Vagina (tissue), 2 donors: ENCODE data around the gene FZR1. TPM values are rescaled to one million over a fixed set of nuclear protein-coding genes. Genes with fewer than 3 reads are reported as not detected.

Experiments
- DNase-seq, 2 donors: peaks; one replicate each; pipeline ENCODE4 v3.0.0-alpha.2; 2017; ENCODE audit errors: extremely low spot score in 2 of 2
- H3K27ac ChIP-seq: fragments of 200-600 bp; sonication (generic); one replicate; pipeline ENCODE4 v1.5.1; 2019
- H3K27me3 ChIP-seq: fragments of 200-600 bp; sonication (generic); one replicate; pipeline ENCODE4 v1.5.1; 2019
- H3K36me3 ChIP-seq, 2 donors: fragments of 200-600 bp; sonication (generic); one replicate each; pipeline ENCODE4 v1.5.1; 2017 to 2019
- H3K4me1 ChIP-seq: fragments of 200-600 bp; sonication (generic); one replicate; pipeline ENCODE4 v1.5.1; 2019
- H3K4me3 ChIP-seq, 2 donors: fragments of 200-600 bp; sonication (generic); 1 replicate in 1 of 2; 2 replicates in 1 of 2; pipeline ENCODE4 v1.5.1; 2016 to 2019
- H3K9me3 ChIP-seq: fragments of 200-600 bp; sonication (generic); one replicate; pipeline ENCODE4 v1.5.1; 2019
- CTCF ChIP-seq, 3 experiments: fragments of 450-650 bp in 2 of 3; fragments of 200-600 bp in 1 of 3; sonication (generic) in 1 of 3; IDR thresholded peaks; one replicate each; pipeline ENCODE4 v1.5.1; 2017 to 2019; ENCODE audit warnings: antibody characterized with exemption in 3 of 3, mild to moderate bottlenecking in 2 of 3, moderate library complexity in 2 of 3
- POLR2A ChIP-seq, 2 donors: fragments of 450-650 bp; IDR thresholded peaks; one replicate each; pipeline ENCODE4 v1.6.1; 2017; ENCODE audit warnings: antibody characterized with exemption in 2 of 2, mild to moderate bottlenecking in 2 of 2, moderate library complexity in 2 of 2
- POLR2AphosphoS5 ChIP-seq, 2 donors: sonication (generic); formaldehyde crosslinking; IDR thresholded peaks; one replicate each; pipeline ENCODE4 v1.9.0; 2017; ENCODE audit warnings: antibody characterized with exemption in 2 of 2, mild to moderate bottlenecking in 2 of 2, low read depth in 1 of 2; ENCODE audit not compliant: insufficient read depth in 1 of 2
- intact Hi-C: fragments of 100-400 bp; cut with DNase I; formaldehyde crosslinking; loops from one replicate; pipeline ENCODE4 v1.15.1; 2023
- total RNA-seq: library from RNA; depleted of rRNA; stranded (reverse); fragments of >200 nt; gene quantifications from one replicate; pipeline ENCODE4 v1.2.3, GENCODE V29; 2016

Gene FZR1
- total RNA-seq, 1 donor from 2014 or later, result 29.2 TPM

DNA sequence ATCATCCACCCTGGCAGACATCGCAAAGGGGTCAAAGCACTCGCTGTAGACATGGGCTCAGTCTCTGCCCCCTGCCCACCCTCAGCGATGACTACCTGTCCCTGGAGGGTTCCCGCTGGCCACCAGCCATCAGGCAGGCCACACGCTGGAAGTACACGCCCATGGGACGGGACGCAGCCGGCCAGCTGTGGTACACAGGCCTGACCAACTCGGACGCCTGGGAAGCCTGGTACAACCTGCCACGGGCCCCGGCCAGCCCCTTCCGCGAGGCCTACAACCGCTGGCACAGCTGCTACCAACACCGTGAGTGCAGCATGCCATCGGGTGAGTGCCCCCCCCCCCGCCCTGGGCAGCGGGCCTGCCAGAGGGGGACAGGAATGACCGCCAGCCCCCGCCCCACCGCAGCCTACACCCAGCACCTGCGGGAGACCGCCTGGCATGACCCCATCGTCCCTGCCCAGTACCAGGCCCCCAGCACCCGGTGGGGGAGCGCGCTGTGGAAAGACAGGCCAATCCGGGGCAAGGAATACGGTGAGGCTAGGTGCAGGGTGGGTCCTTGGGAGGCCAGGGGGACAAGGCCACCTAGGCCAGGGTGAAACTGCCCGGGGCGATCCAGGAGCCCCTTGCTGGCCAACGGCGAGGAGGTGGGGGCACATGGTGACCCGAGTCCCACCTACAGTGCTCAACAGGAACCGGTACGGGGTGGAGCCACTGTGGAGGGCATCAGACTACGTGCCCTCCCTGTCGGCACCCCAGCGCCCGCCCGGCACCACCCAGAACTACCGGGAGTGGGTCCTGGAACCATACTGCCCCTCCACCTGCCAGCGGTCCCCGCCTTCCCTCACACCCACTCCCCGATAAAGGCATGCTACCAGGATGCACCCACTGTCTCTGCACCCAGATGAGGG is 37.3 kb downstream of the FZR1 start:
- Histone ChIP-seq H3K9me3 (no peaks in the 10 kb centered on the region), H3K27ac (no peak overlapping the region), H3K4me1 (no peaks in the 10 kb centered on the region), H3K4me3 (no peak overlapping the region), H3K36me3 (peaks cover 0 to 7% of the 10 kb centered on the region in 2 donors), H3K27me3 (no peaks in the 10 kb centered on the region)
- no peak for DNase-seq
- intact Hi-C loops, result loop anchor here (2.0 to 10.0 kb wide), 2 partner anchors 75 to 161 kb away; partner anchors contain the start of genes PIP5K1C and TJP3
- TF ChIP-seq CTCF (IDR thresholded peaks at IDR 0.05) (no peak), POLR2AphosphoS5 (IDR thresholded peaks at IDR 0.05; ENCODE audit: insufficient read depth in 1 of 2, low read depth in 1 of 2) (no peak), POLR2A (IDR thresholded peaks at IDR 0.05) (no peak)

DNA sequence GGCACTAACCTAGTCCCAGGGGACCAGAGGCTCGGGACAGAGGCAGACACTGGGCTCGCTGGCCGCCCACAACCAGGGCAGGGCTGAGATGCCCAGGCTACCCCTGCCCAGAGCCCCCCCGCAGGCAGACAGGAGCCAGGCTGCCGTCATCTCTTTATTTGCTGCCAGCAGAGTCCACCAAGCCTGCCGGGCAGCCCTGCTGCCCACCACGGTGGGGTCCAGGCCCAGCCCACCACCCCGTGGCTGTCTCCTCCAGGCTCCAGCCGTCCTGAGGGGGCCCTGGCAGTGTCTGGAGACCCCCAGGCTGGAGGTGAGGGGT is 37.9 kb downstream of the FZR1 start:
- TF ChIP-seq CTCF (IDR thresholded peaks at IDR 0.05) (no peak), POLR2A (IDR thresholded peaks at IDR 0.05) (no peak), POLR2AphosphoS5 (IDR thresholded peaks at IDR 0.05; ENCODE audit: insufficient read depth in 1 of 2, low read depth in 1 of 2) (no peak)
- DNase-seq, result no peak
- H3K27ac ChIP-seq, result no peak overlapping the region
- intact Hi-C loops, result loop anchor here (2.0 to 10.0 kb wide), 2 partner anchors 75 to 161 kb away; partner anchors contain the start of genes PIP5K1C and TJP3
- peaks cover 0 to 7% of the 10 kb centered on the region in 2 donors for H3K36me3 ChIP-seq
- no peaks in the 10 kb centered on the region for H3K4me1 ChIP-seq
- H3K4me3 ChIP-seq, result no peak overlapping the region
- H3K27me3 ChIP-seq, result no peaks in the 10 kb centered on the region
- no peaks in the 10 kb centered on the region for H3K9me3 ChIP-seq

GRCh38 chr19:3544742-3545668 is 38.9 kb downstream of the FZR1 start:
- no peaks in the 10 kb centered on the region for H3K27me3 ChIP-seq
- DNase-seq, result no peak
- intact Hi-C loops, result loop anchor here (2.0 to 10.0 kb wide), 2 partner anchors 74 to 160 kb away; partner anchors contain the start of genes PIP5K1C and TJP3
- H3K36me3 ChIP-seq, result peaks cover 0 to 7% of the 10 kb centered on the region in 2 donors
- no peaks in the 10 kb centered on the region for H3K9me3 ChIP-seq
- no peak overlapping the region for H3K4me3 ChIP-seq
- H3K27ac ChIP-seq, result no peak overlapping the region
- peak; percentile 78 to 92 (median 81) for TF ChIP-seq CTCF (IDR thresholded peaks at IDR 0.05)
- TF ChIP-seq POLR2A (IDR thresholded peaks at IDR 0.05), result no peak
- TF ChIP-seq POLR2AphosphoS5 (IDR thresholded peaks at IDR 0.05; ENCODE audit: insufficient read depth in 1 of 2, low read depth in 1 of 2), result peak in 1 of 2 donors; percentile 22
- no peaks in the 10 kb centered on the region for H3K4me1 ChIP-seq

GRCh38 chr19:3545669-3546034 is 39.5 kb downstream of the FZR1 start:
- TF ChIP-seq POLR2AphosphoS5 (IDR thresholded peaks at IDR 0.05; ENCODE audit: insufficient read depth in 1 of 2, low read depth in 1 of 2) (no peak), POLR2A (IDR thresholded peaks at IDR 0.05) (no peak), CTCF (IDR thresholded peaks at IDR 0.05) (no peak)
- no peaks in the 10 kb centered on the region for H3K9me3 ChIP-seq
- intact Hi-C loops, result loop anchor here (2.0 to 10.0 kb wide), 2 partner anchors 73 to 159 kb away; partner anchors contain the start of genes PIP5K1C and TJP3
- H3K4me1 ChIP-seq, result no peaks in the 10 kb centered on the region
- DNase-seq, result no peak
- no peaks in the 10 kb centered on the region for H3K27me3 ChIP-seq
- no peak overlapping the region for H3K4me3 ChIP-seq
- no peak overlapping the region for H3K27ac ChIP-seq
- H3K36me3 ChIP-seq, result peaks cover 0 to 7% of the 10 kb centered on the region in 2 donors
